ENCODE results near the gene TNFSF8.

The TNFSF8 gene

GRCh38 chr9:114864471-114864870 is 65.9 kb downstream of the TNFSF8 start:
- no peak for DNase-seq

- no peak for DNase-seq
Observed at GRCh38 chr9:114861922-114862605, 68.3 kb downstream of the TNFSF8 start.

DNA sequence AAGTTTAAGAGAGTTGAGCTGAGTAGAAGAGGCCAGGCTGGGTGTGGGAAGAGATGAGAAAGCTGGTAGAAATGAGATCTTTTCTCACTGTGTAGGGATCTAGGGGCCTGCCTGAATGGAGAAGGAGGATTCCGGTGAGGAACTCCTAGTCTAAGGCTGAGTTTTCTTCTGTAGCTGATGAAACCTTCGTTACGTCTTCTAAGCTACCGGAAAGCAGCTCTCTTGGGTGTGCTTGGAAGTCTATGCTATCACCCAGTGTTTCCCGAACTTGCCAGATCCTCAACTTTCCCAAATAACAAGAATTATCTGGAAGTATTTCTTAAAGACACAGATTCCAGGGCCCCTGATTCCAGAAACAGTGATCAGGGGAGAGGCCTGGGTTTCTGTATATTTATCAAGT is 69.1 kb downstream of the TNFSF8 start:
- no peak for DNase-seq

- no peak for DNase-seq
Observed at GRCh38 chr9:114860187-114860586, 70.2 kb downstream of the TNFSF8 start.

DNA sequence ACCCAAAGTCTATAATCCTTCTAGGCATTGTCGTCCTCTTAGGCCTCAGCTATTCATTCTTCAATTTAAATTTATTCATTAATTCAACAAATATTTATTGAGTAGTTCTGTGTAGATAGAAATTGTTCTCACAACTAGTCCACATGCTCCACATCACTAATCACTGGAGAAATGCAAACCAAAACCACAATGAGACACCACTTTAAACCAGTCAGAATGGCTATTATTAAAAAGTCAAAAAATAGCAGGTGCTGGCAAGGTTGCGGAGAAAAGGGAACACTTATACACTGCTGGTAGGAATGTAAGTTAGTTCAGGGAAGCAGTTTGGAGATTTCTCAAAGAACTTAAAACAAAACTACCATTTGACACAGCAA is 73.5 kb downstream of the TNFSF8 start:
- no peak for DNase-seq

DNA sequence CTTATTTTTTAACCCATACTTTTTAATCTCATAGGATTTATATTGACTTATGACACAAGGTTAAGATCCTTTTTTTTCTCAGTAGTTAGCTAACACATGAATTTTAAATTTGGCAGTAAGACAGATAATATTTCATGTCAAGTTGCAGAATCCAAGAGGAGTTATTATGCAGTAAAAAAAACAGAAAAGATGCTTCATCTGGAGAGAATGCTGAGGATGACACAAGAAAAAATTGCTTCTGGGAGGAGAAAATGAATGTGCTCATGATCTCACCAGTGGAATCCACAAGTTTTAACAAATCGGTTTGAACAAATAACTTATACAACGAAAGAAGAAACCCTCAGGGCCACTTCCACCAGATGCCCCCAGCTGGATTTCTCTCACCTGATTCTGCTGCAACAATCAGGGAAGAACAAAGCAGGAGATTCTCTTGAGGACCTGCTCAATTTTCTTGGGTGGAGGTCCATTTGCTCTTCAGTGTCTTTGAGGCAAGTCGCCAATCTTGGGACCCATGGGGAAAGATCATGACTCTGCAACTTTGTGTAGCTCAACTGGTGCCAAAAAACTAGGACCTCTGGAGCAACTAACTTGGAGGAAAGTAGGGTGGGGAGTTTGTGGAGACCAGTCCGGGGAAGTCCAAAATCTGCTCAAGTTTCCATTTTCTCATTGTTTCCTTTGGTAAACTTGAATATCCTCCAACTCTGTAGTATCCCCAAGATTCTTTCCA is 74.0 kb downstream of the TNFSF8 start:
- no peak for DNase-seq

DNA sequence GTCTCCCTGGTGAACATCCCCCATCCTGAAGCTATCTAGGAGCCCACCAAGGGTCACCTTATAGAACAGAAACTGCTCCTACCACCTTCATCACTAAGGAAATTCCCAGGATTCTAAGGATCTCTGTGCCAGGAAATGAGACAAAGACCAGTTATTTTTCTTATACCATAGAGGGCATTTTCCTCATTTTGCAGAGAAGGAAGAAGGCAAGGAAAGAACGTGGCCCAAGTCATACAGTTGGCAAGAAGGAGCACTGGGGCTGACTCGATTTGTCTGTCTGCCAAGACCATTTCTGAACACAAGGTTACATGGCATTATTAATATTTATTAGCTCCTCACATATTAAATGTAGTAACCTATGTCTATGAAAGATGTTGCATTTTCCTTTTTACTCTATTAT is 74.9 kb downstream of the TNFSF8 start:
- no peak for DNase-seq

GRCh38 chr9:114854736-114855355 is 75.5 kb downstream of the TNFSF8 start:
- DNase-seq: no peak

- DNase-seq: no peak
Observed at GRCh38 chr9:114853071-114853855, 77.1 kb downstream of the TNFSF8 start.

GRCh38 chr9:114852050-114852594 is 78.3 kb downstream of the TNFSF8 start:
- DNase-seq: no peak

- DNase-seq: no peak
Observed at GRCh38 chr9:114851306-114851705, 79.1 kb downstream of the TNFSF8 start.
